Measurements from ENCODE around the gene ZNF580.

Gene ZNF580

DNA sequence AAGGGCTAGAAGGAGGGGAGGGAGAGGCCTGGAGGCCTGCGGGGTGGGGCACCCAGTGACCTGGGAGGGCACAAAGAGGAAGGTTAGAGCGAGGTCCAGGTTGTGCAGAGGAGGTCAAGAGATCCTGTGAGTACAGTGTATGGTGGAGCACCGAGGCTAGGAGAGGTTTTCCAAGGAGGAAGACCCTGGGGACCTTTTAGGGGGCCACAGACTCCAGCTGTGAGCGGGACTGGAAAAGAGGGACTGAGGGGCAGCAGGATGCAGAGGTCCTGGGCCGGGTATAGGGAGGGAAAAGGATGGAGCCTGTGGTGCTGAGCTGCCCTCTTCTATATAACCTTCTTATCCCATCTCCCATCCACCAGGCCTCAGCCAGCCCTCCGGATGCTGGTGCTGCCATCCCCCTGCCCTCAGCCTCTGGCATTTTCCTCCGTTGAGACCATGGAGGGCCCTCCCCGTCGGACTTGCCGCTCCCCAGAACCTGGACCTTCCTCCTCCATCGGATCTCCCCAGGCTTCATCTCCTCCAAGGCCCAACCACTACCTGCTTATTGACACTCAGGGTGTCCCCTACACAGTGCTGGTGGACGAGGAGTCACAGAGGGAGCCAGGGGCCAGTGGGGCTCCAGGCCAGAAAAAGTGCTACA lies 3.5 kb downstream of the ZNF580 start:
- DNase-seq (ENCODE audit: low spot score), result no peak

GRCh38 chr19:55644842-55645511 lies 4.2 kb downstream of the ZNF580 start:
- H3K23ac ChIP-seq (ENCODE audit: low read depth, low read length, poor library complexity), result peak overlapping the region; percentile 85
- H3K4me2 ChIP-seq (ENCODE audit: insufficient read depth, low read length, poor library complexity, severe bottlenecking), result no peak overlapping the region
- no peak overlapping the region for H3K4ac ChIP-seq (ENCODE audit: low read length)
- WGBS, 2 donors (ENCODE audit: extremely low coverage in 2 of 2, insufficient read length in 2 of 2, insufficient replicate concordance in 1 of 2), result no CpG with 5 or more reads among the region's 28 CpGs
- H3K27ac ChIP-seq (replicated peaks; ENCODE audit: low read length), result no peak overlapping the region
- peaks cover 25 to 31% of the 10 kb centered on the region in 2 donors for H3K4me1 ChIP-seq (ENCODE audit: control insufficient read depth in 2 of 2, insufficient read depth in 1 of 2, low read depth in 1 of 2, low read length in 2 of 2)
- no peak overlapping the region for H3K14ac ChIP-seq (ENCODE audit: low read length)
- H3K9ac ChIP-seq (ENCODE audit: low read depth, low read length, poor library complexity), result no peak overlapping the region
- H4K91ac ChIP-seq (ENCODE audit: low read depth, low read length, poor library complexity), result no peak overlapping the region
- no peak for DNase-seq (ENCODE audit: low spot score)
- H3K27me3 ChIP-seq (ENCODE audit: control insufficient read depth in 3 of 3, insufficient read depth in 3 of 3, low read depth in 1 of 3, low read length in 3 of 3), result no peaks in the 10 kb centered on the region
- H4K8ac ChIP-seq (ENCODE audit: low read depth, low read length), result no peak overlapping the region
- H2AK5ac ChIP-seq (ENCODE audit: low read depth, low read length), result peak overlapping the region; percentile 56
- H2BK120ac ChIP-seq (ENCODE audit: low read depth, low read length), result no peak overlapping the region
- H2AFZ ChIP-seq (ENCODE audit: low read length), result no peak overlapping the region
- no peak overlapping the region for H2BK5ac ChIP-seq (ENCODE audit: low read length)
- H2BK15ac ChIP-seq (ENCODE audit: low read length), result no peak overlapping the region
- peak overlapping the region; percentile 58 for H2BK12ac ChIP-seq (ENCODE audit: low read length)
- H3K36me3 ChIP-seq (replicated peaks in 1 of 2; ENCODE audit: control insufficient read depth in 2 of 2, insufficient read depth in 2 of 2, low read length in 2 of 2), result peaks cover 21 to 23% of the 10 kb centered on the region in 2 donors
- H3K4me3 ChIP-seq (ENCODE audit: low read length in 2 of 2), result peak overlapping the region in 1 of 2 donors; percentile 94
- H3K9me3 ChIP-seq (replicated peaks in 1 of 2; ENCODE audit: control insufficient read depth in 2 of 2, insufficient read depth in 1 of 2, low read depth in 1 of 2, low read length in 2 of 2), result no peaks in the 10 kb centered on the region
- peaks cover 36% of the 10 kb centered on the region for H3K79me1 ChIP-seq (ENCODE audit: low read depth, low read length)
- no peak overlapping the region for H3K18ac ChIP-seq (ENCODE audit: low read length)

More for the DNA sequence above, 3.5 kb downstream of the ZNF580 start:
- Histone ChIP-seq H3K14ac (ENCODE audit: low read length) (no peak overlapping the region), H3K79me1 (ENCODE audit: low read depth, low read length) (peaks cover 38% of the 10 kb centered on the region), H3K36me3 (replicated peaks in 1 of 2; ENCODE audit: control insufficient read depth in 2 of 2, insufficient read depth in 2 of 2, low read length in 2 of 2) (peaks cover 18 to 20% of the 10 kb centered on the region in 2 donors), H2AK5ac (ENCODE audit: low read depth, low read length) (peak overlapping the region; percentile 95), H3K4me3 (ENCODE audit: low read length in 2 of 2) (peak overlapping the region; percentile 84 to 94), H2BK120ac (ENCODE audit: low read depth, low read length) (no peak overlapping the region), H4K8ac (ENCODE audit: low read depth, low read length) (no peak overlapping the region), H3K9ac (ENCODE audit: low read depth, low read length, poor library complexity) (peak overlapping the region; percentile 86), H3K18ac (ENCODE audit: low read length) (no peak overlapping the region), H3K4me2 (ENCODE audit: insufficient read depth, low read length, poor library complexity, severe bottlenecking) (peak overlapping the region; percentile 89), H2BK5ac (ENCODE audit: low read length) (peak overlapping the region; percentile 84), H2AFZ (ENCODE audit: low read length) (peak overlapping the region; percentile 64), H3K4ac (ENCODE audit: low read length) (no peak overlapping the region), H4K91ac (ENCODE audit: low read depth, low read length, poor library complexity) (no peak overlapping the region), H3K9me3 (replicated peaks in 1 of 2; ENCODE audit: control insufficient read depth in 2 of 2, insufficient read depth in 1 of 2, low read depth in 1 of 2, low read length in 2 of 2) (no peaks in the 10 kb centered on the region), H2BK15ac (ENCODE audit: low read length) (no peak overlapping the region), H3K4me1 (ENCODE audit: control insufficient read depth in 2 of 2, insufficient read depth in 1 of 2, low read depth in 1 of 2, low read length in 2 of 2) (peaks cover 26 to 33% of the 10 kb centered on the region in 2 donors), H2BK12ac (ENCODE audit: low read length) (no peak overlapping the region), H3K23ac (ENCODE audit: low read depth, low read length, poor library complexity) (peak overlapping the region; percentile 17), H3K27me3 (ENCODE audit: control insufficient read depth in 3 of 3, insufficient read depth in 3 of 3, low read depth in 1 of 3, low read length in 3 of 3) (no peaks in the 10 kb centered on the region), H3K27ac (replicated peaks; ENCODE audit: low read length) (no peak overlapping the region)
- no CpG with 5 or more reads among the region's 12 CpGs for WGBS, 2 donors (ENCODE audit: extremely low coverage in 2 of 2, insufficient read length in 2 of 2, insufficient replicate concordance in 1 of 2)

GRCh38 chr19:55645512-55645881 lies 4.7 kb downstream of the ZNF580 start:
- H3K9ac ChIP-seq (ENCODE audit: low read depth, low read length, poor library complexity), result no peak overlapping the region
- no peak for DNase-seq (ENCODE audit: low spot score)
- no peak overlapping the region for H3K18ac ChIP-seq (ENCODE audit: low read length)
- no peak overlapping the region for H3K4me2 ChIP-seq (ENCODE audit: insufficient read depth, low read length, poor library complexity, severe bottlenecking)
- no peaks in the 10 kb centered on the region for H3K9me3 ChIP-seq (replicated peaks in 1 of 2; ENCODE audit: control insufficient read depth in 2 of 2, insufficient read depth in 1 of 2, low read depth in 1 of 2, low read length in 2 of 2)
- H2BK12ac ChIP-seq (ENCODE audit: low read length), result no peak overlapping the region
- H3K27me3 ChIP-seq (ENCODE audit: control insufficient read depth in 3 of 3, insufficient read depth in 3 of 3, low read depth in 1 of 3, low read length in 3 of 3), result no peaks in the 10 kb centered on the region
- peaks cover 24 to 28% of the 10 kb centered on the region in 2 donors for H3K36me3 ChIP-seq (replicated peaks in 1 of 2; ENCODE audit: control insufficient read depth in 2 of 2, insufficient read depth in 2 of 2, low read length in 2 of 2)
- H3K14ac ChIP-seq (ENCODE audit: low read length), result no peak overlapping the region
- H2BK15ac ChIP-seq (ENCODE audit: low read length), result no peak overlapping the region
- peak overlapping the region; percentile 85 for H3K23ac ChIP-seq (ENCODE audit: low read depth, low read length, poor library complexity)
- no peak overlapping the region for H2BK120ac ChIP-seq (ENCODE audit: low read depth, low read length)
- H3K4me1 ChIP-seq (ENCODE audit: control insufficient read depth in 2 of 2, insufficient read depth in 1 of 2, low read depth in 1 of 2, low read length in 2 of 2), result peaks cover 20 to 27% of the 10 kb centered on the region in 2 donors
- H3K4ac ChIP-seq (ENCODE audit: low read length), result no peak overlapping the region
- H3K79me1 ChIP-seq (ENCODE audit: low read depth, low read length), result peaks cover 35% of the 10 kb centered on the region
- H2AFZ ChIP-seq (ENCODE audit: low read length), result no peak overlapping the region
- no peak overlapping the region for H2BK5ac ChIP-seq (ENCODE audit: low read length)
- WGBS, 2 donors (ENCODE audit: extremely low coverage in 2 of 2, insufficient read length in 2 of 2, insufficient replicate concordance in 1 of 2), result no CpG with 5 or more reads among the region's 5 CpGs
- no peak overlapping the region for H4K91ac ChIP-seq (ENCODE audit: low read depth, low read length, poor library complexity)
- H2AK5ac ChIP-seq (ENCODE audit: low read depth, low read length), result no peak overlapping the region
- no peak overlapping the region for H3K27ac ChIP-seq (replicated peaks; ENCODE audit: low read length)
- no peak overlapping the region for H4K8ac ChIP-seq (ENCODE audit: low read depth, low read length)
- peak overlapping the region in 1 of 2 donors; percentile 94 for H3K4me3 ChIP-seq (ENCODE audit: low read length in 2 of 2)
